Panc1 (cell line): ENCODE data around the gene NARF. TPM values are rescaled to one million over a fixed set of nuclear protein-coding genes. Genes with fewer than 3 reads are reported as not detected.

ENCODE experiments used
- ATAC-seq: fragments of 200-7000 bp; cut with Tn5 transposase; 2 replicates; pipeline ENCODE4 v1.9.1; 2020; ENCODE audit warnings: mild to moderate bottlenecking, moderate library complexity
- BruUV-seq: library from RNA; stranded (reverse); fragments of 400-500 nt; replicated peaks from 2 replicates; lab custom pipeline; 2021; lab: Mats Ljungman, UMichigan
- CTCF ChIA-PET: fragments of 300-600 bp; sonication (Branson Sonifier 250); formaldehyde crosslinking; loops from one replicate; lab custom pipeline; 2022; ENCODE audit warnings: antibody characterized with exemption; lab: Charles Lee
- POLR2A ChIA-PET: fragments of 300-600 bp; sonication (Branson Sonifier 250); formaldehyde crosslinking; loops from one replicate; lab custom pipeline; 2022; ENCODE audit warnings: antibody characterized with exemption; lab: Charles Lee
- DNase-seq: peaks from one replicate; pipeline ENCODE4 v3.0.0-alpha.2; 2010; ENCODE audit warnings: low read depth, low spot score
- H3K27ac ChIP-seq: 2 replicates; pipeline ENCODE4 v1.5.1; 2011; ENCODE audit warnings: mild to moderate bottlenecking, low read length, inconsistent platforms
- H3K27me3 ChIP-seq: fragments of 200-500 bp; sonication (Bioruptor generic); 2 replicates; pipeline ENCODE4 v1.6.0; 2014; ENCODE audit warnings: low read length, inconsistent platforms; ENCODE audit not compliant: control insufficient read depth, insufficient read depth
- H3K36me3 ChIP-seq: fragments of 200-500 bp; sonication (Bioruptor generic); 2 replicates; pipeline ENCODE4 v1.5.1; 2014; ENCODE audit warnings: inconsistent platforms, mild to moderate bottlenecking, low read length, moderate library complexity; ENCODE audit not compliant: control insufficient read depth, insufficient read depth
- H3K4me1 ChIP-seq: 2 replicates; pipeline ENCODE4 v1.5.1; 2011; ENCODE audit warnings: inconsistent platforms, mild to moderate bottlenecking, low read length, moderate library complexity; ENCODE audit not compliant: control insufficient read depth, insufficient read depth
- H3K4me3 ChIP-seq, 2 experiments: 2 replicates each; pipeline ENCODE4 v1.5.1; 2011 to 2012; ENCODE audit warnings: low read depth in 2 of 2, low read length in 2 of 2, mild to moderate bottlenecking in 2 of 2, inconsistent platforms in 1 of 2, moderate library complexity in 1 of 2
- H3K9me3 ChIP-seq: fragments of 200-500 bp; sonication (Bioruptor generic); 2 replicates; pipeline ENCODE4 v1.5.1; 2014; ENCODE audit warnings: low read depth, mild to moderate bottlenecking, inconsistent platforms, low read length, moderate library complexity; ENCODE audit not compliant: control insufficient read depth, insufficient read depth
- POLR2AphosphoS5 ChIP-seq: IDR thresholded peaks from 2 replicates; pipeline ENCODE4 v1.6.1; 2012; ENCODE audit warnings: mild to moderate bottlenecking, low read depth, low read length, moderate library complexity
- SIN3A ChIP-seq: IDR thresholded peaks from 2 replicates; pipeline ENCODE4 v1.6.1; 2012; ENCODE audit warnings: low read depth, mild to moderate bottlenecking, low read length, moderate library complexity, borderline replicate concordance; ENCODE audit not compliant: insufficient read depth
- TCF7L2 ChIP-seq: IDR thresholded peaks from 2 replicates; pipeline ENCODE4 v1.6.1; 2011; ENCODE audit warnings: mild to moderate bottlenecking, low read depth, low read length, inconsistent platforms
- in situ Hi-C: cut with HindIII; loops from 2 replicates; pipeline ENCODE4 v1.10.0; 2016; ENCODE audit warnings: low sequenced_read_pairs, low pct_unique_long_range_greater_than_20kb
- intact Hi-C: fragments of 100-400 bp; cut with micrococcal nuclease; formaldehyde crosslinking; loops from one replicate; pipeline ENCODE4 v1.10.0; 2022; ENCODE audit not compliant: unreplicated experiment
- total RNA-seq: library from RNA; stranded (reverse); gene quantifications from one replicate; pipeline ENCODE4 v1.2.1, GENCODE V29; 2021; ENCODE audit not compliant: unreplicated experiment
- TF ChIP-seq, protein P1 (sequence below), 2 experiments: IDR thresholded peaks; 2 replicates each; pipeline ENCODE4 v1.6.1; 2011 to 2012; ENCODE audit warnings: low read depth in 2 of 2, control low read depth in 1 of 2, low read length in 1 of 2, mild to moderate bottlenecking in 1 of 2, moderate library complexity in 1 of 2; ENCODE audit not compliant: insufficient read depth in 1 of 2
- TF ChIP-seq, protein P2 (sequence below): fragments of 450-650 bp; IDR thresholded peaks from 2 replicates; pipeline ENCODE4 v1.5.1; 2017; ENCODE audit warnings: mild to moderate bottlenecking

The NARF gene
- total RNA-seq, 1 experiment from 2014 or later = 60.9 TPM

DNA sequence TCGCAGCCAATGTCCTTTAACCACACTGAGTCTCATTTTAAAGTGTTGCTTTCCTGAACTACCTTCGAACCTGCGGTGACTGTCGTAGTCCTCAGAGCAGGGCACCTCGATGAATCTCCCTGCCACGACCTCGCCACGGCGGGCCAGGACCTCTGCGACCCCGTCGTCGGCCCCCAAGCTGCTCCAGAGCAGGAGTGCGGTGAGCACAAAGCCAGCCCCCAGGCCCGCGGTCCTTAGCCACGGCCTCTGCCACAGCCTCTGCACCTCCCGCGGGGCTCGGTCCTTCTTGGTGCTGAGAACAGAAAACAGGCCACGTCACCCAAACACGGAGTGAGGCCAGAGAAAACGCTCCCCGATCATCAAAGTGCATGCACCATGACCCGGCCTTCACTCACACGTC is 43.2 kb upstream of the NARF start:
- ChIA-PET CTCF (interaction anchor here (0.7 kb wide), 1 partner anchor 115 kb away, joined by 5 read pairs; no protein-coding TSS in a partner anchor), POLR2A (no interaction called here)
- Histone ChIP-seq H3K4me1 (peaks cover 18% of the 10 kb centered on the region), H3K27ac (no peak overlapping the region), H3K27me3 (no peaks in the 10 kb centered on the region), H3K4me3 (no peak overlapping the region), H3K36me3 (peaks cover 3% of the 10 kb centered on the region; the same call in 1 of the 2 replicates), H3K9me3 (no peaks in the 10 kb centered on the region)
- TF ChIP-seq, protein P1, sequence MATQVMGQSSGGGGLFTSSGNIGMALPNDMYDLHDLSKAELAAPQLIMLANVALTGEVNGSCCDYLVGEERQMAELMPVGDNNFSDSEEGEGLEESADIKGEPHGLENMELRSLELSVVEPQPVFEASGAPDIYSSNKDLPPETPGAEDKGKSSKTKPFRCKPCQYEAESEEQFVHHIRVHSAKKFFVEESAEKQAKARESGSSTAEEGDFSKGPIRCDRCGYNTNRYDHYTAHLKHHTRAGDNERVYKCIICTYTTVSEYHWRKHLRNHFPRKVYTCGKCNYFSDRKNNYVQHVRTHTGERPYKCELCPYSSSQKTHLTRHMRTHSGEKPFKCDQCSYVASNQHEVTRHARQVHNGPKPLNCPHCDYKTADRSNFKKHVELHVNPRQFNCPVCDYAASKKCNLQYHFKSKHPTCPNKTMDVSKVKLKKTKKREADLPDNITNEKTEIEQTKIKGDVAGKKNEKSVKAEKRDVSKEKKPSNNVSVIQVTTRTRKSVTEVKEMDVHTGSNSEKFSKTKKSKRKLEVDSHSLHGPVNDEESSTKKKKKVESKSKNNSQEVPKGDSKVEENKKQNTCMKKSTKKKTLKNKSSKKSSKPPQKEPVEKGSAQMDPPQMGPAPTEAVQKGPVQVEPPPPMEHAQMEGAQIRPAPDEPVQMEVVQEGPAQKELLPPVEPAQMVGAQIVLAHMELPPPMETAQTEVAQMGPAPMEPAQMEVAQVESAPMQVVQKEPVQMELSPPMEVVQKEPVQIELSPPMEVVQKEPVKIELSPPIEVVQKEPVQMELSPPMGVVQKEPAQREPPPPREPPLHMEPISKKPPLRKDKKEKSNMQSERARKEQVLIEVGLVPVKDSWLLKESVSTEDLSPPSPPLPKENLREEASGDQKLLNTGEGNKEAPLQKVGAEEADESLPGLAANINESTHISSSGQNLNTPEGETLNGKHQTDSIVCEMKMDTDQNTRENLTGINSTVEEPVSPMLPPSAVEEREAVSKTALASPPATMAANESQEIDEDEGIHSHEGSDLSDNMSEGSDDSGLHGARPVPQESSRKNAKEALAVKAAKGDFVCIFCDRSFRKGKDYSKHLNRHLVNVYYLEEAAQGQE (IDR thresholded peaks at IDR 0.05; ENCODE audit: insufficient read depth in 1 of 2, low read depth in 2 of 2, low read length in 1 of 2) = no peak; a peak in 1 of 4 replicates
- TF ChIP-seq POLR2AphosphoS5 = no peak
- BruUV-seq = TSS peak; percentile 59
- intact Hi-C loops (no loop called here), in situ Hi-C loops (loop anchor here (5.0 kb wide), 1 partner anchor 68 kb away; no protein-coding TSS in a partner anchor)
- DNase-seq (no peak), ATAC-seq (no peak)

DNA sequence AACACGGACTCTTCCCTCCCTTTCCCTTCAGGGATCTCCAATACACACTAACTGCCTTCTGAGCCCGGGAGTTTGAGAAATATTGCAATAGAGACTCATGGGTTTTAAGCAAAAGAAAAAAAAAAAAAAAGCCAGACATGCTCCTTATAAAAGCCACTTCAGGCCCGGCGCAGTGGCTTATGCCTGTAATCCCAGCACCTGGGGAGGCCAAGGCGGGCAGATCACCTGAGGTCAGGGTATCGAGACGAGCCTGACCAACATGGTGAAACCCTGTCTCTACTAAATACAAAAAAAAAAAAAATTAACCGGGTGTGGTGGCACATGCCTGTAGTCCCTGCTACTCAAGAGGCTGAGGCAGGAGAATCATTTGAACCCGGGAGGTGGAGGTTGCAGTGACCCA is 42.8 kb upstream of the NARF start:
- ATAC-seq = no peak
- Histone ChIP-seq H3K27me3 (no peaks in the 10 kb centered on the region), H3K27ac (no peak overlapping the region), H3K4me3 (no peak overlapping the region), H3K4me1 (peaks cover 18% of the 10 kb centered on the region), H3K9me3 (no peaks in the 10 kb centered on the region), H3K36me3 (peaks cover 3% of the 10 kb centered on the region; the same call in 1 of the 2 replicates)
- CTCF ChIA-PET = no interaction called here
- POLR2A ChIA-PET = no interaction called here
- DNase-seq = no peak
- BruUV-seq = no TSS peak
- in situ Hi-C loops (loop anchor here (5.0 kb wide), 1 partner anchor 68 kb away; no protein-coding TSS in a partner anchor), intact Hi-C loops (no loop called here)
- TF ChIP-seq SIN3A (no peak), TCF7L2 (no peak), POLR2AphosphoS5 (no peak)
- TF ChIP-seq, protein P2, sequence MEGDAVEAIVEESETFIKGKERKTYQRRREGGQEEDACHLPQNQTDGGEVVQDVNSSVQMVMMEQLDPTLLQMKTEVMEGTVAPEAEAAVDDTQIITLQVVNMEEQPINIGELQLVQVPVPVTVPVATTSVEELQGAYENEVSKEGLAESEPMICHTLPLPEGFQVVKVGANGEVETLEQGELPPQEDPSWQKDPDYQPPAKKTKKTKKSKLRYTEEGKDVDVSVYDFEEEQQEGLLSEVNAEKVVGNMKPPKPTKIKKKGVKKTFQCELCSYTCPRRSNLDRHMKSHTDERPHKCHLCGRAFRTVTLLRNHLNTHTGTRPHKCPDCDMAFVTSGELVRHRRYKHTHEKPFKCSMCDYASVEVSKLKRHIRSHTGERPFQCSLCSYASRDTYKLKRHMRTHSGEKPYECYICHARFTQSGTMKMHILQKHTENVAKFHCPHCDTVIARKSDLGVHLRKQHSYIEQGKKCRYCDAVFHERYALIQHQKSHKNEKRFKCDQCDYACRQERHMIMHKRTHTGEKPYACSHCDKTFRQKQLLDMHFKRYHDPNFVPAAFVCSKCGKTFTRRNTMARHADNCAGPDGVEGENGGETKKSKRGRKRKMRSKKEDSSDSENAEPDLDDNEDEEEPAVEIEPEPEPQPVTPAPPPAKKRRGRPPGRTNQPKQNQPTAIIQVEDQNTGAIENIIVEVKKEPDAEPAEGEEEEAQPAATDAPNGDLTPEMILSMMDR = no peak
- TF ChIP-seq, protein P1 (IDR thresholded peaks at IDR 0.05; ENCODE audit: insufficient read depth in 1 of 2, low read depth in 2 of 2, low read length in 1 of 2) = no peak
